Measurements from ENCODE around the gene CST6. TPM values are rescaled to one million over a fixed set of nuclear protein-coding genes. Genes with fewer than 3 reads are reported as not detected.
A peak's percentile ranks its signal among the peaks of the same experiment; 100 is the strongest.

The CST6 gene, protein sequence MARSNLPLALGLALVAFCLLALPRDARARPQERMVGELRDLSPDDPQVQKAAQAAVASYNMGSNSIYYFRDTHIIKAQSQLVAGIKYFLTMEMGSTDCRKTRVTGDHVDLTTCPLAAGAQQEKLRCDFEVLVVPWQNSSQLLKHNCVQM
- total RNA-seq: not detected

DNA sequence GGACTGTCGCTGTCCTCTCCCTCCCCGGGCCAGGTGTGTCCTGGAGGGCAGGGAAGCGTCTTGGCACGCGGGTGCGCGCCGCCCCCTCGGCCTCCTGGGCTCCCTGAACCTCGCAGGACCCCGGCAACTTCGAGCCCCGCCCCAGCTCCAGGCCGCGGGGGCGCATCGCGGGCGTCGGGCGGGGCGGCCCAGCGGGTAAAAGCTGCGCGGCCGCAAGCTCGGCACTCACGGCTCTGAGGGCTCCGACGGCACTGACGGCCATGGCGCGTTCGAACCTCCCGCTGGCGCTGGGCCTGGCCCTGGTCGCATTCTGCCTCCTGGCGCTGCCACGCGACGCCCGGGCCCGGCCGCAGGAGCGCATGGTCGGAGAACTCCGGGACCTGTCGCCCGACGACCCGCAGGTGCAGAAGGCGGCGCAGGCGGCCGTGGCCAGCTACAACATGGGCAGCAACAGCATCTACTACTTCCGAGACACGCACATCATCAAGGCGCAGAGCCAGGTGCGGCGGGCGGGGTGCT, at the start of gene CST6:
TSS of gene CST6 (plus strand) at position 224 of the 519 bp plus-strand sequence. CDS start at position 261, 37 bp downstream.
- intact Hi-C loops (cut with micrococcal nuclease): no loop called here
- ChIA-PET CTCF (interaction anchor here (0.7 to 4.1 kb wide), 4 partner anchors 11 to 232 kb away, joined by 3 to 21 read pairs (median 6); partner anchors contain the start of gene FIBP), POLR2A (no interaction called here)
- Mint-ChIP-seq H3K27ac (no peak within 1 kb of the TSS), H3K4me3 (no peak within 1 kb of the TSS), H3K36me3 (no peaks in the 10 kb centered on the region), H3K9me3 (no peaks in the 10 kb centered on the region), H3K4me1 (ENCODE audit: low read depth) (peaks cover 2% of the 10 kb centered on the region), H3K27me3 (peaks cover 21% of the 10 kb centered on the region)
- no peak for DNase-seq

DNA sequence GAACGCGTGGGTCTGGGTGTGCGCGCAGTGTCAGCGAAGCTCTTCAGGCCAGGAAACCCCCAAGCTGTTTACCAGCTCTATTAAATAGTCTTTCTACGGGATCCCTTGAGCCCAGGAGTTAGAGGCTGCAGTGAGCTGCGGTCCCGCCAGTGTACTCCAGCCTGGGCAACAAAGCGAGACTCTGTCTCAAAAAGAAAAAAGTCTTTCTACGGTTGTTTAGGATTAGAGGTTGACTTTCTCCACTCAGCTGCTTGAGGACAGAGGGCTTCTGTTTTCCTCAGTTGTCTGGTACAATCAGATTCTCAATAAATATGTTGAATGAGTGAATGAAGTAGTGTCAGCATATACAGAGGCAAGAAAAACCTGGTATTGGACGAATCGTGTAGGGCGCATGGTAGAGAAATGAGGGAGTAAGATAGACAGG, 49.7 kb upstream of the CST6 start:
- Mint-ChIP-seq H3K4me1 (ENCODE audit: low read depth) (peaks cover 36% of the 10 kb centered on the region), H3K27ac (peak overlapping the region; percentile 94), H3K4me3 (peak overlapping the region; percentile 95), H3K9me3 (no peaks in the 10 kb centered on the region), H3K36me3 (peaks cover 35% of the 10 kb centered on the region), H3K27me3 (no peaks in the 10 kb centered on the region)
- ChIA-PET CTCF (interaction anchor here (1.3 to 6.7 kb wide), 3 partner anchors 73 to 102 kb away, joined by 4 to 39 read pairs (median 14); partner anchors contain the start of genes FIBP and MUS81), POLR2A (interaction anchor here (0.9 to 2.2 kb wide), 11 partner anchors 9 to 130 kb away, joined by 3 to 21 read pairs (median 3); partner anchors contain the start of genes BANF1, CCDC85B, EIF1AD and FIBP)
- intact Hi-C loops (cut with micrococcal nuclease): no loop called here
- no peak for DNase-seq

DNA sequence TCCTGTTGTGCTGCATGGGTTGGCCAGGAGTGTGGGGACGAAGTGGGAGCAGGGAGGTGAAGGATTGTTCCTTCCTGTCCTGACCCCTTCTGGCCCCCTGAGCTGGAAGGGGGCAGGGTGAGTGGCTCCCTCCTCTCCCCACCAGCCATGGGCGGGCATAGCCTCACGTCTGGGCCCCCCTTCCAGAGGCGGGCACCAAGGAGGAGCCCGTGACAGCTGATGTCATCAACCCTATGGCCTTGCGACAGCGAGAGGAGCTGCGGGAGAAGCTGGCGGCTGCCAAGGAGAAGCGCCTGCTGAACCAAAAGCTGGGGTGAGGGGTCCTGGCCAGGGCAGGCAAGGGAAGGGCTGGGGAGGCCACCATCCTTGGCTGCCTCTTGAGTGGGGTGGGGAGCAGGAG, 46.9 kb upstream of the CST6 start:
- Mint-ChIP-seq H3K27me3 (no peaks in the 10 kb centered on the region), H3K36me3 (peaks cover 49% of the 10 kb centered on the region), H3K4me3 (no peak overlapping the region), H3K9me3 (no peaks in the 10 kb centered on the region), H3K4me1 (ENCODE audit: low read depth) (peaks cover 31% of the 10 kb centered on the region), H3K27ac (no peak overlapping the region)
- ChIA-PET CTCF (interaction anchor here (1.0 kb wide), 1 partner anchor 23 kb away, joined by 3 read pairs; no protein-coding TSS in a partner anchor), POLR2A (interaction anchor here (0.6 kb wide), 1 partner anchor 1698 kb away, joined by 5 read pairs; no protein-coding TSS in a partner anchor)
- no peak for DNase-seq
- intact Hi-C loops (cut with micrococcal nuclease): no loop called here

DNA sequence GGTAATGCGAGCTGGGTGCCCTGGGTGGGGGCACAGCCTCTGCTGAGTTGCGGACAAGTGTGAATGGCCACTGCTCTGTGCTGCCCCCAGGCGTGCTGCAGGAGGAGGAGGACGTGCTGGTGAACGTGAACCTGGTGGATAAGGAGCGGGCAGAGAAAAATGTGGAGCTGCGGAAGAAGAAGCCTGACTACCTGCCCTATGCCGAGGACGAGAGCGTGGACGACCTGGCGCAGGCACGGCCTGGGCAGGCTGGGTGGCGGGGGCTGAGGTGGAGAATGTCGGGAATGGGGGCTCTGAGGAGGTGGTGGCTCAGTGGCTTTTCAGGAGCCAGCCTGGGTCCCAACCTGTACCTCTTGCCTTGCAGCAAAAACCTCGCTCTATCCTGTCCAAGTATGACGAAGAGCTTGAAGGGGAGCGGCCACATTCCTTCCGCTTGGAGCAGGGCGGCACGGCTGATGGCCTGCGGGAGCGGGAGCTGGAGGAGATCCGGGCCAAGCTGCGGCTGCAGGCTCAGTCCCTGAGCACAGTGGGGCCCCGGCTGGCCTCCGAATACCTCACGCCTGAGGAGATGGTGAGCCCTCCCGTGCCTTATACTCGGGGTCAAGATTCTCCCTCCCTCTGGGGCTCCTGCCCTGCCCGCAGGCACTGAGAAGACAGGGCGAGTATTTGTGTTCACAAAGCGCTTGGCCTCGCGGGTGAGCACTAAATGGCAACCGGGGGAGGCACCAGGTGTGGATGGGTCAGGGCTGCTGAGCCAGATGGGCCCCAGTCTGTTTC, 45.6 kb upstream of the CST6 start:
- POLR2A ChIA-PET: no interaction called here

DNA sequence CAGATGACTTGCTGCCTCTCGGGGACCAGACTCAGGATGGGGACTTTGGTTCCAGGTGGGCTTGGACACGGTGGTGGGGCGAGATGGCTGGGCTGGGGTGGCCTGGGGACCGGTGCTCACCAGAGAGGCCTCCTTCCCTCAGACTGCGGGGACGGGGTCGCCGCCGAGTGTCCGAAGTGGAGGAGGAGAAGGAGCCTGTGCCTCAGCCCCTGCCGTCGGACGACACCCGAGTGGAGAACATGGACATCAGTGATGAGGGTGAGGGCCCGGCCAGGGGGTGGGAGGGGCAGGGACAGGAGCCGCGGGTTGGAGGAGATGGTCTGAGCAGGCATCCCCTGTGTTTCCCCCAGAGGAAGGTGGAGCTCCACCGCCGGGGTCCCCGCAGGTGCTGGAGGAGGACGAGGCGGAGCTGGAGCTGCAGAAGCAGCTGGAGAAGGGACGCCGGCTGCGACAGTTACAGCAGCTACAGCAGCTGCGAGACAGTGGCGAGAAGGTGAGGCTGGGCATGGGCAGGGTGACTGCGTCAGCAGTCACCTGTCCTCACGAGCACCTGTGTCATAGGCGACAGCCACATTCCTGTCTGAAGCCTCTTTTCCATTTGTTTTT, 44.4 kb upstream of the CST6 start:
- DNase-seq: no peak
- peaks cover 55% of the 10 kb centered on the region for H3K36me3 Mint-ChIP-seq
- intact Hi-C loops (cut with micrococcal nuclease): no loop called here
- peaks cover 27% of the 10 kb centered on the region for H3K4me1 Mint-ChIP-seq (ENCODE audit: low read depth)
- no peaks in the 10 kb centered on the region for H3K9me3 Mint-ChIP-seq
- ChIA-PET CTCF (interaction anchor here (0.9 to 2.0 kb wide), 3 partner anchors 55 to 108 kb away, joined by 3 to 7 read pairs (median 3); no protein-coding TSS in a partner anchor), POLR2A (no interaction called here)
- no peak overlapping the region for H3K27ac Mint-ChIP-seq
- H3K27me3 Mint-ChIP-seq: no peaks in the 10 kb centered on the region
- H3K4me3 Mint-ChIP-seq: no peak overlapping the region

More for the DNA sequence above, 45.6 kb upstream of the CST6 start:
- Mint-ChIP-seq H3K9me3 (no peaks in the 10 kb centered on the region), H3K36me3 (peaks cover 55% of the 10 kb centered on the region), H3K4me3 (no peak overlapping the region), H3K27me3 (no peaks in the 10 kb centered on the region), H3K4me1 (ENCODE audit: low read depth) (peaks cover 31% of the 10 kb centered on the region), H3K27ac (no peak overlapping the region)
- CTCF ChIA-PET: interaction anchor here (1.0 kb wide), 1 partner anchor 22 kb away, joined by 3 read pairs; no protein-coding TSS in a partner anchor
- DNase-seq: no peak
- intact Hi-C loops (cut with micrococcal nuclease): no loop called here

DNA sequence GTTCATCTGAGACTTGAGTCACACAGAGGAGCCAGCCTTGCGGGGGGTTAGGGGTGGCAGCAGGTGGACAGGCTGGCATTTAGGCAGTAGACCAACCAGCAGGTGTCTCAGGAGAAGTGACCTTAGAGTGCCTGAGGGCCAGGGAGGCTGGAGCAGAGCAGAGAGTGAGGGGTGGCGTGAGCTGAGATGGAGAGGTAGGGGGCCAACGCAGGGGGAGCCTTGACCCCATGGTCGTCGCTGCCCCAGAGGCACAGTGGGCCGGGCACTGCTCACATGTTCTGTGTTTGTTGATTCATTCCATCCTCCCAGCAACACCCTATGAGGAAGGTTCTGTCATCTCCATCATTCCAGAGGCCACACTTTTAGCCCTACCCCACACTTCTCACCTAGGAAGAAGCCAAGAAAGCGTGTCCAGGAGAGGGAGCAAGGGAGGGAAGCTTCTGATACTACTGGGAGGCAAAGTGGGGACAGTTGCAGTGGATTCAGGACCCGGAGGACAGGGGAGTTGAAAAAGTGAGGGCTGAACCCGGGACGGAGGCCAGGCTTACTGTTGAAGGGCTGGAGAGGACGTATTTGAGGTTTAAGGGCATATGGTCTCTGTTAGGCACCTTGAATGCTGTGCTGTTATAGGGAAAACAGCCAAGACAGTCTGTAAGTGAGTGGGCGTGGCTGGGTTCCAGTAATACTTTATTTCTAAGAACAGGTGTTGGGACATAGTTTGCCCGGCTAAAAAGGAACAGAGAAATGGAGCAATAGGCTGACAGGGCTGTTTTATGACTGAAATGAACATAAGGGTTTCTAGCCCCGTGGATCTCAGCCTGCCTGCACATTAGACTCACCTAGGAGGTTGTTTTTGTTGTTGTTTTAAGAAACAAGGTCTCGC, 43.0 kb upstream of the CST6 start:
- no peak overlapping the region for H3K4me3 Mint-ChIP-seq
- ChIA-PET CTCF (interaction anchor here (0.7 to 2.7 kb wide), 3 partner anchors 84 to 1179 kb away, joined by 3 to 10 read pairs (median 7); no protein-coding TSS in a partner anchor), POLR2A (no interaction called here)
- no peaks in the 10 kb centered on the region for H3K9me3 Mint-ChIP-seq
- intact Hi-C loops (cut with micrococcal nuclease): no loop called here
- peaks cover 56% of the 10 kb centered on the region for H3K36me3 Mint-ChIP-seq
- no peak for DNase-seq
- H3K4me1 Mint-ChIP-seq (ENCODE audit: low read depth): peaks cover 13% of the 10 kb centered on the region
- H3K27ac Mint-ChIP-seq: peak overlapping the region; percentile 31
- no peaks in the 10 kb centered on the region for H3K27me3 Mint-ChIP-seq

DNA sequence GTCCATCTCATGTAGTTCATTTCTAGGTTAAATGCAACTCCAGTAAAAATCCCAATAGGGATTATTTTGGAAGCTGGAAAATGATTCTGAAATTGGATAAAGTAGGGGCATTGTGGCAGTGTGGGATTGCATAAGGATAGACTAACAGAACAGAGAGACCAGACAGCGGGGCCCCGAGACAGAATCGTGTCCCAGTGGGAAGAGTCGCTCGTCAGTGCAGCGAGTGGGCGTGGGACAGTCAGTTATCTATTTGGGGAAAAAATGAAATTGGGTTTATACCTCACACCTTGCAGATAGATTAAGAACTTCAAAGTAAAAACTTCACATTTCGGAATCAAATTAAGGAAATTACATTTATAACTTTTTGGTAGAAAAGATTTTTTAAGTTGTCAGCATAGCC, 39.7 kb upstream of the CST6 start:
- Mint-ChIP-seq H3K27ac (peak overlapping the region; percentile 49), H3K27me3 (no peaks in the 10 kb centered on the region), H3K4me3 (no peak overlapping the region), H3K4me1 (ENCODE audit: low read depth) (peaks cover 9% of the 10 kb centered on the region), H3K36me3 (peaks cover 41% of the 10 kb centered on the region), H3K9me3 (no peaks in the 10 kb centered on the region)
- DNase-seq: no peak
- intact Hi-C loops (cut with micrococcal nuclease): no loop called here
- ChIA-PET POLR2A (interaction anchor here (2.1 kb wide), 1 partner anchor 10 kb away, joined by 6 read pairs; the partner anchor contains the start of gene SART1), CTCF (interaction anchor here (0.7 to 1.6 kb wide), 2 partner anchors 16 to 261 kb away, joined by 3 to 4 read pairs; partner anchors contain the start of gene KAT5)

DNA sequence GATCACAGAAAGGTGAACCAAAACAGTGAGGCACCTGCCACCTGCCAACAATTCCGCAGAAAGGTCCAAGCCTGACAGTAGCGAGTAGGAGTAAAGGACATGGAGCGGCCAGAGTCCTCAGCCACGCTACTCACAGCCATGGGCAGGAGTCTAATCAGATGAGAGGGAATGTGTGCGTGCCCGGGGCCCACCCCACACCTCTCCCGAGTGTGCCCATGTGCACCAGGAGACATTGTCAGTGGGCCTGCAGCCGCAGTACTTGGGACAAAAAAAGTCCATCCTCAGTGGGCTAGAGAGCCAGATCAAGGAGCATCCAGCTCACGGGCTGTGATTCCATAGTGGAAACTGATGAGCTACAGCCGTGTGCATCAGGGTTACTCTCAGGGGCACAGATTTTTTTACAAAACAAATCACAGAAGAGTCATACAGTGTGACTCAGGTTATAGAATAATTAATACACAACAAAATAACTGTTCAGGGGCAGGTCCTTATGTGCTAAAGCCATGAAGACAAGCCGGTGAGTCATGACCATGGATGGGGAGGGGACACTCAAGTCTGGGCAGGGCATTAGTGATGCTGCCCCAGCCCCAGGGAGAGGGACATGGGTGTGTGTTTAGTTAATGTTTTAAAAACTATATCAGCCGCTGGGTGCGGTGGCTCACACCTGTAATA, 38.2 kb upstream of the CST6 start:
- no peaks in the 10 kb centered on the region for H3K27me3 Mint-ChIP-seq
- DNase-seq: no peak
- ChIA-PET CTCF (no interaction called here), POLR2A (no interaction called here)
- intact Hi-C loops (cut with micrococcal nuclease): no loop called here
- H3K9me3 Mint-ChIP-seq: no peaks in the 10 kb centered on the region
- peaks cover 6% of the 10 kb centered on the region for H3K4me1 Mint-ChIP-seq (ENCODE audit: low read depth)
- H3K36me3 Mint-ChIP-seq: peaks cover 40% of the 10 kb centered on the region
- no peak overlapping the region for H3K4me3 Mint-ChIP-seq
- H3K27ac Mint-ChIP-seq: no peak overlapping the region

DNA sequence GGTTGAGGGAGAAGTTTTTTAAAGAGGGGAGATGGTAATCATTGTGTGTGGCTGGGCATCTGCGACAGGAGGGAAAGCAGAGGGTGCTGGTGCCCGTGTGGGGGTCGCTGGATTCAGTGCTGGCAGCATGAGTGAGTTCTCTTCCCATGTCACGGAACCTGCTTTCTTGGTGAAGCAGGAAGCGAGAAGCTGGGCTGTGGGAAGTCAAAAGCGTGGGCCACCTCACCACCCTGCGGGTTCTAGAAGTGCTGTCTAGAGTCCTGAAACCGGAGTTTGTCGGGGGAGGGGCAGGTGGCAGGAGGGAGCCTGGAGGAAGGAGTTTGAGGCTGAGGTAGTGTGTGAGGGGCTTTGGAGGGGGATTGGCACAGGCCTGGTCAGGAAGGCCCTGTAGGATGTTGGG, 36.0 kb upstream of the CST6 start:
- Mint-ChIP-seq H3K27ac (no peak overlapping the region), H3K9me3 (no peaks in the 10 kb centered on the region), H3K27me3 (no peaks in the 10 kb centered on the region), H3K36me3 (peaks cover 34% of the 10 kb centered on the region), H3K4me3 (no peak overlapping the region), H3K4me1 (ENCODE audit: low read depth) (no peaks in the 10 kb centered on the region)
- intact Hi-C loops (cut with micrococcal nuclease): no loop called here
- ChIA-PET POLR2A (no interaction called here), CTCF (interaction anchor here (1.0 to 1.9 kb wide), 2 partner anchors 13 to 91 kb away, joined by 4 to 7 read pairs; no protein-coding TSS in a partner anchor)
- DNase-seq: no peak

DNA sequence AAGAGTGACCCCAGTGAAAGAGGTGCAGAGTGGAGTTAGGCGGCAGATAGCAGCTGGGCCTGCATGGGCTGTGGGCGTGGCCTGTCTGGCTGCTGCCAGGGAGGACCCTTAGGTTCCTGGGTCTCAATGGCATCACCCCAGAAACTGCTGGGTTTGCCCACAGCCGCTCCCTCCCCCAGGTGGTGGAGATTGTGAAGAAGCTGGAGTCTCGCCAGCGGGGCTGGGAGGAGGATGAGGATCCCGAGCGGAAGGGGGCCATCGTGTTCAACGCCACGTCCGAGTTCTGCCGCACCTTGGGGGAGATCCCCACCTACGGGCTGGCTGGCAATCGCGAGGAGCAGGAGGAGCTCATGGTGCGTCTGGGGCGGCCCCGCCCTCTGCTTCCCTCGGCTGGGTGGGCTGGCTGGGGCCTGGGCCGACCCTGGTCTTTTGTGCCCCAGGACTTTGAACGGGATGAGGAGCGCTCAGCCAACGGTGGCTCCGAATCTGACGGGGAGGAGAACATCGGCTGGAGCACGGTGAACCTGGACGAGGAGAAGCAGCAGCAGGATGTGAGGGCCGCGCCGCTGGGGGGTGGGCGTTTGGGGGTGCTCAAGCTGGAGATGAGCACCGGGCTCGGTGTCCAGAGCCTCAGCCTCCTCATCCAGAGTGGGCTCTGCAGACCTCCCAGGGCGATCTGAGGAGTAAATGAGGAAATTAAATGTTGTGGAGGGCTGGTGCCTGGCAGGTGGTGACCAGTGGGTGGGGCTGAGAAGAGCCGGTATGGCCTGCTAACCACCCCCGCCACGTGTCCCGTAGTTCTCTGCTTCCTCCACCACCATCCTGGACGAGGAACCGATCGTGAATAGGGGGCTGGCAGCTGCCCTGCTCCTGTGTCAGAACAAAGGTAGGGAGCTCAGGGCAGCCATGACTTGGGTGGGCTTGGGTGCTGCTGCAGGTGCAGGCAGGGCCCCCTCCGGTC, 35.3 kb upstream of the CST6 start:
- no peaks in the 10 kb centered on the region for H3K4me1 Mint-ChIP-seq (ENCODE audit: low read depth)
- H3K27ac Mint-ChIP-seq: no peak overlapping the region
- no peaks in the 10 kb centered on the region for H3K27me3 Mint-ChIP-seq
- POLR2A ChIA-PET: interaction anchor here (1.3 kb wide), 1 partner anchor 86 kb away, joined by 3 read pairs; the partner anchor contains the start of gene CCDC85B
- no peak for DNase-seq
- CTCF ChIA-PET: interaction anchor here (1.0 to 1.9 kb wide), 2 partner anchors 12 to 92 kb away, joined by 4 to 7 read pairs; no protein-coding TSS in a partner anchor
- no peaks in the 10 kb centered on the region for H3K9me3 Mint-ChIP-seq
- intact Hi-C loops (cut with micrococcal nuclease): no loop called here
- H3K4me3 Mint-ChIP-seq: no peak overlapping the region
- H3K36me3 Mint-ChIP-seq: peaks cover 34% of the 10 kb centered on the region

Data from activated CD4-positive, alpha-beta memory T cell treated with anti-CD3 and anti-CD28 coated beads for 36 hours (primary cell).